GM23248 (cell line): ENCODE measurements around the gene CELSR1. TPM values are rescaled to one million over a fixed set of nuclear protein-coding genes. Genes with fewer than 3 reads are reported as not detected.

Source experiments
- DNase-seq: peaks from one replicate; pipeline ENCODE4 v3.0.0-alpha.2; 2015
- H2AFZ ChIP-seq: fragments of 200-600 bp; sonication (generic); 2 replicates; pipeline ENCODE4 v1.6.1; 2016; ENCODE audit warnings: antibody characterized with exemption
- H3F3A ChIP-seq: fragments of 200-600 bp; sonication (generic); 2 replicates; pipeline ENCODE4 v1.6.1; 2016; ENCODE audit warnings: mild to moderate bottlenecking, antibody characterized with exemption, mixed run types; ENCODE audit not compliant: insufficient read depth
- H3K27ac ChIP-seq: fragments of 200-600 bp; sonication (generic); 2 replicates; pipeline ENCODE4 v1.5.1; 2016; ENCODE audit warnings: mild to moderate bottlenecking
- H3K27me3 ChIP-seq: fragments of 200-600 bp; sonication (generic); replicated peaks from 2 replicates; pipeline ENCODE4 v1.6.1; 2016; ENCODE audit warnings: mild to moderate bottlenecking; ENCODE audit not compliant: insufficient read depth
- H3K36me3 ChIP-seq: fragments of 200-600 bp; sonication (generic); 2 replicates; pipeline ENCODE4 v1.6.1; 2016; ENCODE audit warnings: low read depth, mild to moderate bottlenecking
- H3K4me1 ChIP-seq: fragments of 200-600 bp; sonication (generic); 2 replicates; pipeline ENCODE4 v1.6.1; 2016; ENCODE audit warnings: mild to moderate bottlenecking; ENCODE audit not compliant: insufficient read depth
- H3K4me2 ChIP-seq: fragments of 200-600 bp; sonication (generic); one replicate; pipeline ENCODE4 v1.6.1; 2016; ENCODE audit warnings: mild to moderate bottlenecking; ENCODE audit not compliant: unreplicated experiment
- H3K4me3 ChIP-seq: fragments of 200-600 bp; sonication (generic); 2 replicates; pipeline ENCODE4 v1.5.1; 2016; ENCODE audit warnings: mild to moderate bottlenecking
- H3K79me2 ChIP-seq: fragments of 200-600 bp; sonication (generic); 2 replicates; pipeline ENCODE4 v1.6.1; 2016; ENCODE audit warnings: mild to moderate bottlenecking; ENCODE audit not compliant: insufficient read depth
- H3K9ac ChIP-seq: fragments of 200-600 bp; sonication (generic); 2 replicates; pipeline ENCODE4 v1.6.1; 2016; ENCODE audit warnings: mild to moderate bottlenecking
- H3K9me2 ChIP-seq: fragments of 200-600 bp; sonication (generic); 2 replicates; pipeline ENCODE4 v1.6.1; 2016; ENCODE audit warnings: mixed run types, mild to moderate bottlenecking, moderate library complexity; ENCODE audit not compliant: insufficient read depth
- H3K9me3 ChIP-seq: fragments of 200-600 bp; sonication (generic); one replicate; pipeline ENCODE4 v1.6.1; 2017; ENCODE audit warnings: low read depth
- H4K20me1 ChIP-seq: fragments of 200-600 bp; sonication (generic); 2 replicates; pipeline ENCODE4 v1.6.0; 2016; ENCODE audit not compliant: insufficient read depth
- EZH2 ChIP-seq: fragments of 200-600 bp; sonication (generic); IDR thresholded peaks from 2 replicates; pipeline ENCODE4 v1.6.1; 2018; ENCODE audit warnings: antibody characterized with exemption, mild to moderate bottlenecking; ENCODE audit not compliant: insufficient read depth, poor library complexity, severe bottlenecking
- EZH2phosphoT487 ChIP-seq: fragments of 200-600 bp; sonication (generic); IDR thresholded peaks from 2 replicates; pipeline ENCODE4 v1.6.1; 2018; ENCODE audit warnings: antibody characterized with exemption, moderate library complexity, mild to moderate bottlenecking, low read depth; ENCODE audit not compliant: insufficient read depth
- WGBS, 2 experiments: methylation state at CpG; one replicate each; pipeline ENCODE4 v1.1.6; 2015 to 2017; ENCODE audit warnings: low lambda C conversion rate in 2 of 2, low coverage in 1 of 2; ENCODE audit errors: missing lambda C conversion rate in 2 of 2; 5-methylcytosine and 5-hydroxymethylcytosine counted together
- in situ Hi-C: fragments of 300-500 bp; cut with MboI; formaldehyde crosslinking; loops from 2 replicates; pipeline ENCODE4 v1.15.0; 2020
- polyA plus RNA-seq: library from polyadenylated mRNA; unstranded; fragments of >200 nt; fragmentation: Nextera tagmentation; extraction: Ambion mirVana; gene quantifications from 2 replicates; pipeline ENCODE4 v1.2.1, GENCODE V29; 2016
- total RNA-seq: library from RNA; depleted of rRNA; stranded (reverse); fragments of >200 nt; shearing (Covaris generic); gene quantifications from 2 replicates; pipeline ENCODE4 v1.2.3, GENCODE V29; 2014

Gene CELSR1
- total and polyA plus RNA-seq, 2 experiments from 2014 or later, result 0.23 to 0.54 TPM

DNA sequence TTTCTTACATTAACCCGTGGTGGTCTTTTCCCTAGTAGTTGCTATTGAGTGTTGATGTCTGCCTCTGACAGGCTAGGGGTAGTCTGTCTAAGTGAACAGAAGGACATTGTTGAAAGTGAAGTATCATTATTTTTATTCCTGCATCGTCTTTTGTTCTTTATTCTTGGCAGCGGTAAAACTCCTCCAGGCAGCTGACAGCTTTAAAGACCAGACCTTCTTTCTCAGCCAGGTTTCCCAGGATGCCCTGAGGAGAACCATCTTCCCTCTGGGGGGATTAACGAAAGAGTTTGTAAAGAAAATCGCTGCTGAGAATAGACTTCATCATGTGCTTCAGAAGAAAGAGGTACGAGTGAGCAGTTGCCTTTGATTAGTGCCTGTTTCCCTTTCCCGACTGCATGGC lies 187.3 kb downstream of the CELSR1 start:
- H3K9me2 ChIP-seq, result no peaks in the 10 kb centered on the region
- no peak overlapping the region for H3K4me2 ChIP-seq
- H3K4me3 ChIP-seq, result no peak overlapping the region
- H4K20me1 ChIP-seq, result no peaks in the 10 kb centered on the region
- no peaks in the 10 kb centered on the region for H3K9me3 ChIP-seq
- no peaks in the 10 kb centered on the region for H3K4me1 ChIP-seq
- no peaks in the 10 kb centered on the region for H3K27me3 ChIP-seq
- in situ Hi-C loops, result loop anchor here (10.0 kb wide), 1 partner anchor 195 kb away; no protein-coding TSS in a partner anchor
- TF ChIP-seq EZH2 (no peak), EZH2phosphoT487 (no peak)
- no peaks in the 10 kb centered on the region for H3F3A ChIP-seq
- WGBS, 2 experiments, result 84% methylated on average over 7 of the region's 7 CpGs
- H2AFZ ChIP-seq, result no peak overlapping the region
- no peak overlapping the region for H3K9ac ChIP-seq
- DNase-seq, result no peak
- H3K36me3 ChIP-seq, result peaks cover 18% of the 10 kb centered on the region; the same call in 1 of the 2 replicates
- H3K79me2 ChIP-seq, result no peaks in the 10 kb centered on the region; the same call in 1 of the 2 replicates
- H3K27ac ChIP-seq, result no peak overlapping the region

DNA sequence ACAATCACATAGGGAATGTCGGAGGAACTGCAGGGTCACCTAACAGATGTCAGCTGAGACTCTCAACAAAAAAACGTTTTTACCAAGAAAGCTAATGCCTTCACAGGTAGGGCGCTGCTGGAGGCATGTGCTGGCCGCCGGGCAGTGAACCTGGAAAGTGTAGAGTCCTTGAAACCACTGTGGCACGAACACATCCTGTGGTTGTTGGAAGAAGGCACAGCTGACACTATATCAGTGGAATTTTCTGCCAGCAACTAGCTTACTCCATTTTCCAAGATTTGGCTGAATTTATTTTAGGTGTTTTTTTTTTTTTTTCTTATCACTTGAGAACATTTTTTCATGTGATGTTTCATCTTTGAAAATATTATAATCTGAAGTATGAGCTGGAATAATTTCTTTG lies 187.7 kb downstream of the CELSR1 start:
- no peaks in the 10 kb centered on the region for H3K4me1 ChIP-seq
- no peak overlapping the region for H2AFZ ChIP-seq
- no peaks in the 10 kb centered on the region for H3K9me2 ChIP-seq
- no peak overlapping the region for H3K27ac ChIP-seq
- H3F3A ChIP-seq, result no peaks in the 10 kb centered on the region
- TF ChIP-seq EZH2, result no peak
- TF ChIP-seq EZH2phosphoT487, result no peak
- no peak overlapping the region for H3K4me3 ChIP-seq
- WGBS, 2 experiments, result 71 to 74% methylated on average over 6 of the region's 6 CpGs
- H3K4me2 ChIP-seq, result no peak overlapping the region
- peaks cover 21% of the 10 kb centered on the region; the same call in 1 of the 2 replicates for H3K36me3 ChIP-seq
- DNase-seq, result no peak
- peaks cover 2% of the 10 kb centered on the region; the same call in 1 of the 2 replicates for H3K79me2 ChIP-seq
- no peaks in the 10 kb centered on the region for H4K20me1 ChIP-seq
- no peaks in the 10 kb centered on the region for H3K27me3 ChIP-seq
- H3K9ac ChIP-seq, result no peak overlapping the region
- in situ Hi-C loops, result loop anchor here (10.0 kb wide), 1 partner anchor 195 kb away; no protein-coding TSS in a partner anchor
- no peaks in the 10 kb centered on the region for H3K9me3 ChIP-seq

DNA sequence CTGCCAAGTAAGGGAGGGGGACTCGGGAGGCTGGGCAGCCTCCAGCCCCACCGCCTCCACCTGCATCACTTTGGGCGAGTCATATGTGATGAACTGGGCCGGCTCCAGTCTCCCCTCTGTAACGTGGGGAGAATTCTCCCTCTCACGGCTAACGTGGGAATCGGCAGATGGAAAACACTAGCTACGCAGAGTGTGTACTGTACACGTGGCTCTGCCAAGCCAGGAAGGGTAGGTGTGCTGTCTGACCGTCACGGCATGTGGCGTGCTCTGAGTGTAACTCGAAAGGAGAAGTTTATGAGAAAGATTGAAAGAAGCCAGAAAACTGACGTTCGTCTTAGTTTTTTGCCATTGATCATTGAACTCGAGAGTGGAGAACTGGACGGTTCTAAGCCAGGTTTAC lies 188.2 kb downstream of the CELSR1 start:
- H3K9me3 ChIP-seq, result no peaks in the 10 kb centered on the region
- no peaks in the 10 kb centered on the region for H3K9me2 ChIP-seq
- DNase-seq, result no peak
- in situ Hi-C loops, result no loop called here
- no peaks in the 10 kb centered on the region for H3K4me1 ChIP-seq
- WGBS, 2 experiments, result 83 to 90% methylated on average over 18 of the region's 18 CpGs
- no peak overlapping the region for H3K9ac ChIP-seq
- TF ChIP-seq EZH2phosphoT487 (no peak), EZH2 (no peak)
- H3K36me3 ChIP-seq, result peaks cover 21% of the 10 kb centered on the region; the same call in 1 of the 2 replicates
- no peak overlapping the region for H3K4me2 ChIP-seq
- H3K27me3 ChIP-seq, result no peaks in the 10 kb centered on the region
- no peaks in the 10 kb centered on the region for H4K20me1 ChIP-seq
- no peaks in the 10 kb centered on the region for H3F3A ChIP-seq
- no peak overlapping the region for H2AFZ ChIP-seq
- H3K79me2 ChIP-seq, result peaks cover 6% of the 10 kb centered on the region; the same call in 1 of the 2 replicates
- H3K4me3 ChIP-seq, result no peak overlapping the region
- no peak overlapping the region for H3K27ac ChIP-seq

- Histone ChIP-seq H3K9me2 (no peaks in the 10 kb centered on the region), H4K20me1 (no peaks in the 10 kb centered on the region), H3F3A (no peaks in the 10 kb centered on the region), H3K4me2 (no peak overlapping the region), H3K9ac (no peak overlapping the region), H3K9me3 (no peaks in the 10 kb centered on the region), H3K4me1 (no peaks in the 10 kb centered on the region), H3K27ac (no peak overlapping the region), H3K36me3 (peaks cover 29% of the 10 kb centered on the region; the same call in 1 of the 2 replicates), H3K4me3 (no peak overlapping the region), H3K79me2 (peaks cover 17% of the 10 kb centered on the region; the same call in 1 of the 2 replicates), H2AFZ (no peak overlapping the region), H3K27me3 (no peaks in the 10 kb centered on the region)
- WGBS, 2 experiments, result 98% methylated on average over 15 of the region's 15 CpGs
- in situ Hi-C loops, result no loop called here
- no peak for DNase-seq
- no peak for TF ChIP-seq EZH2
- no peak for TF ChIP-seq EZH2phosphoT487
Measured at GRCh38 chr22:46348099-46348695, 189.2 kb downstream of the CELSR1 start.
